Heart left ventricle (tissue), 16 donors: ENCODE measurements around the gene PRH1. TPM values are rescaled to one million over a fixed set of nuclear protein-coding genes. Genes with fewer than 3 reads are reported as not detected.

Source experiments
- ATAC-seq, 4 donors: fragments of 200-7000 bp; cut with Tn5 transposase; one replicate each; pipeline ENCODE4 v1.9.1; 2020 to 2022; ENCODE audit warnings: moderate library complexity in 4 of 4, mild to moderate bottlenecking in 3 of 4, moderate number of reproducible peaks in 1 of 4
- DNase-seq, 5 donors: peaks; one replicate each; pipeline ENCODE4 v3.0.0-alpha.2; 2020
- H3K27ac ChIP-seq, 12 donors: fragments of 200-600 bp; sonication (generic) in 4 of 12; one replicate each; pipeline versions ENCODE4 v1.5.0 to v1.8.0; 2016 to 2022; ENCODE audit warnings: mild to moderate bottlenecking in 2 of 12
- H3K27me3 ChIP-seq, 9 donors: fragments of 200-600 bp; sonication (generic) in 2 of 9; one replicate each; pipeline versions ENCODE4 v1.5.1 to v1.8.0; 2016 to 2022; ENCODE audit warnings: mild to moderate bottlenecking in 3 of 9
- H3K36me3 ChIP-seq, 9 donors: fragments of 200-600 bp; sonication (generic) in 2 of 9; one replicate each; pipeline versions ENCODE4 v1.5.0 to v1.8.0; 2018 to 2022; ENCODE audit warnings: mild to moderate bottlenecking in 2 of 9
- H3K4me1 ChIP-seq, 12 donors: fragments of 200-600 bp; sonication (generic) in 4 of 12; one replicate each; pipeline versions ENCODE4 v1.5.0 to v1.8.0; 2016 to 2022; ENCODE audit warnings: mild to moderate bottlenecking in 3 of 12
- H3K4me3 ChIP-seq, 12 donors: fragments of 200-600 bp; sonication (generic) in 4 of 12; one replicate each; pipeline versions ENCODE4 v1.5.0 to v1.8.0; 2017 to 2022; ENCODE audit warnings: mild to moderate bottlenecking in 9 of 12, moderate library complexity in 4 of 12
- H3K9me3 ChIP-seq, 12 donors: fragments of 200-600 bp; sonication (generic) in 4 of 12; one replicate each; pipeline versions ENCODE4 v1.5.0 to v1.8.0; 2016 to 2022; ENCODE audit warnings: mild to moderate bottlenecking in 1 of 12
- CTCF ChIP-seq, 12 donors: fragments of 200-600 bp; sonication (generic) in 4 of 12; IDR thresholded peaks; one replicate each; pipeline versions ENCODE4 v1.5.0 to v1.8.0; 2018 to 2022; ENCODE audit warnings: antibody characterized with exemption in 12 of 12, mild to moderate bottlenecking in 5 of 12
- POLR2A ChIP-seq, 2 donors: fragments of 450-650 bp; IDR thresholded peaks; one replicate each; pipeline ENCODE4 v1.6.1; 2017; ENCODE audit warnings: antibody characterized with exemption in 2 of 2, mild to moderate bottlenecking in 2 of 2, moderate library complexity in 2 of 2
- WGBS, 4 donors: extraction: QIAGEN DNeasy Blood & Tissue Kit in 2 of 4; methylation state at CpG; one replicate each; pipeline versions ENCODE4 v1.1.5 to v1.1.7; 2013 to 2018; 5-methylcytosine and 5-hydroxymethylcytosine counted together
- intact Hi-C, 10 donors: fragments of 100-400 bp; cut with DNase I; formaldehyde crosslinking; loops; one replicate each; pipeline versions ENCODE4 v1.11.1 to v1.14.2; 2022
- polyA plus RNA-seq, 2 donors: library from polyadenylated mRNA; stranded (reverse); fragments of 200-250 nt; gene quantifications; one replicate each; pipeline ENCODE4 v1.2.3, GENCODE V29; 2013
- total RNA-seq, 9 donors: library from RNA; depleted of rRNA in 2 of 9; stranded (reverse); fragments of >200 nt in 2 of 9; fragmentation: NEBNext Ultra II Directional in 3 of 9; extraction: Animal tissue kit (Norgen Biotek cat#: 25700) in 3 of 9; gene quantifications; one replicate each; pipeline versions ENCODE4 v1.1.0 to v1.2.4, GENCODE V29; 2016 to 2023
- donor health status: ischemic (EF 13 %, LVEDD 7.1; RV severe dilation, severe dysfunction).
- donor health status: healthy with polysubstance abuse.
- donor health status: DM: no; HTN: yes; CAD: no.
- donor health status: DM: no; HTN: no; CAD: no.
- donor health status: ischemic (EF 25% LVEDD 6.9; RV normal size, moderate dysfunction).
- donor health status: ischemic (EF 25% LVEDD 5.7; RV mildly dilated, moderate dysfunction).
- donor health status: healthy.
- donor health status: DM: yes; HTN: yes; CAD: no.
- donor health status: ischemic (EF 35%, LVEDD 5.7; RV mildly dilated, moderate dysfunction).
- donor health status: nonischemic (EF 11% LVEDD 7.7; RV severe dilation, severe dysfunction).
- donor health status: DM: yes; HTN: yes; CAD: no.
- donor health status: PGD.
- donor health status: ischemic (EF 29% LVEDD 5.4; RV normal size, mild dysfunction).
- donor health status: nonischemic (EF 23%, LVEDD 6.1; RV moderate dilation, normal function).

Gene PRH1
- total and polyA plus RNA-seq, 11 donors: 1.7 to 13.5 (median 7.5) TPM

GRCh38 chr12:10849425-10849878 is 34.6 kb downstream of the PRH1 start, which contains the start of gene PRR4:
PRR4 (minus strand) TSS chr12:10849475; CDS start chr12:10849437, 38 bp downstream.
- WGBS, 4 donors: 95 to 98% (median 95%) methylated on average over 4 of the region's 4 CpGs
- H3K36me3 ChIP-seq: peaks cover 0 to 37% (median 5%) of the 10 kb centered on the region in 9 donors
- intact Hi-C loops: no loop called here

GRCh38 chr12:10847744-10848143 is 36.3 kb downstream of the PRH1 start:
- Histone ChIP-seq H3K36me3 (peaks cover 0 to 52% (median 5%) of the 10 kb centered on the region in 9 donors), H3K9me3 (no peaks in the 10 kb centered on the region), H3K4me1 (peaks cover 0 to 8% (median 0%) of the 10 kb centered on the region in 12 donors), H3K4me3 (no peak overlapping the region), H3K27me3 (no peaks in the 10 kb centered on the region), H3K27ac (no peak overlapping the region)
- no peak for DNase-seq
- intact Hi-C loops: no loop called here
- ATAC-seq: no peak
- TF ChIP-seq CTCF (IDR thresholded peaks at IDR 0.05) (no peak), POLR2A (IDR thresholded peaks at IDR 0.05) (no peak)
- WGBS, 4 donors: 29 to 52% (median 37%) methylated on average over 2 of the region's 2 CpGs

More at GRCh38 chr12:10849425-10849878, 34.6 kb downstream of the PRH1 start, which contains the start of gene PRR4:
- no peak within 1 kb of the TSS for H3K27ac ChIP-seq
- peaks cover 0 to 8% (median 0%) of the 10 kb centered on the region in 12 donors for H3K4me1 ChIP-seq
- no peak within 1 kb of the TSS for H3K4me3 ChIP-seq
- TF ChIP-seq POLR2A (IDR thresholded peaks at IDR 0.05) (no peak), CTCF (IDR thresholded peaks at IDR 0.05) (no peak)
- ATAC-seq (no peak), DNase-seq (no peak)
- H3K9me3 ChIP-seq: no peaks in the 10 kb centered on the region
- H3K27me3 ChIP-seq: no peaks in the 10 kb centered on the region

- ATAC-seq (no peak), DNase-seq (no peak)
- Histone ChIP-seq H3K36me3 (peaks cover 0 to 49% (median 5%) of the 10 kb centered on the region in 9 donors), H3K4me1 (no peaks in the 10 kb centered on the region), H3K27me3 (no peaks in the 10 kb centered on the region), H3K4me3 (no peak overlapping the region), H3K27ac (no peak overlapping the region), H3K9me3 (peaks cover 0 to 3% (median 0%) of the 10 kb centered on the region in 12 donors)
- no peak for TF ChIP-seq CTCF (IDR thresholded peaks at IDR 0.05)
- no peak for TF ChIP-seq POLR2A (IDR thresholded peaks at IDR 0.05)
- intact Hi-C loops: no loop called here
- 92 to 99% (median 96%) methylated on average over 2 of the region's 2 CpGs for WGBS, 4 donors
Measured at GRCh38 chr12:10842862-10843261, 41.2 kb downstream of the PRH1 start.

GRCh38 chr12:10838461-10838860 is 45.6 kb downstream of the PRH1 start:
- no peak for DNase-seq
- ATAC-seq: no peak
- TF ChIP-seq POLR2A (IDR thresholded peaks at IDR 0.05) (no peak), CTCF (IDR thresholded peaks at IDR 0.05) (no peak)
- intact Hi-C loops: no loop called here
- Histone ChIP-seq H3K4me1 (no peaks in the 10 kb centered on the region), H3K36me3 (peaks cover 0 to 16% (median 0%) of the 10 kb centered on the region in 9 donors), H3K27ac (no peak overlapping the region), H3K4me3 (no peak overlapping the region), H3K27me3 (no peaks in the 10 kb centered on the region), H3K9me3 (peaks cover 0 to 15% (median 0%) of the 10 kb centered on the region in 12 donors)
- WGBS, 4 donors: 83 to 91% (median 88%) methylated on average over 3 of the region's 3 CpGs

Other genes with a start within 250 kb of the PRH1 start
- gene STYK1, start 210.2 kb downstream of the PRH1 start, total RNA-seq: under 1 TPM in 1 of 9 donors, not detected in 8; 0.21 TPM
- under 1 TPM in 1 of 2 donors, not detected in 1; 0.01 TPM for gene STYK1, start 210.2 kb downstream of the PRH1 start, polyA plus RNA-seq
- 1,000 to 10,000 TPM in 2 of 9 donors, 100 to 1,000 TPM in 7; 399 to 2,225 (median 790) TPM for gene YBX3, start 160.9 kb downstream of the PRH1 start, total RNA-seq
- gene YBX3, start 160.9 kb downstream of the PRH1 start, polyA plus RNA-seq: 1,000 to 10,000 TPM in 1 of 2 donors, 100 to 1,000 TPM in 1; 429 to 1,753 TPM
- not detected for gene TAS2R7, start 81.6 kb downstream of the PRH1 start, total RNA-seq
- gene TAS2R7, start 81.6 kb downstream of the PRH1 start, polyA plus RNA-seq: not detected
- under 1 TPM in 1 of 9 donors, not detected in 8; 0.50 TPM for gene TAS2R8, start 77.0 kb downstream of the PRH1 start, total RNA-seq
- gene TAS2R8, start 77.0 kb downstream of the PRH1 start, polyA plus RNA-seq: not detected
- under 1 TPM in 1 of 9 donors, not detected in 8; 0.27 TPM for gene TAS2R9, start 74.1 kb downstream of the PRH1 start, total RNA-seq
- not detected for gene TAS2R9, start 74.1 kb downstream of the PRH1 start, polyA plus RNA-seq
- gene TAS2R10, start 57.9 kb downstream of the PRH1 start, total RNA-seq: under 1 TPM in 3 of 9 donors, not detected in 6; 0.37 to 0.51 (median 0.41) TPM
- gene TAS2R10, start 57.9 kb downstream of the PRH1 start, polyA plus RNA-seq: not detected
- gene PRR4, start 34.8 kb downstream of the PRH1 start, total RNA-seq: 1 to 10 TPM in 6 of 9 donors, under 1 TPM in 1, not detected in 2; 0.85 to 3.9 (median 1.7) TPM
- gene PRR4, start 34.8 kb downstream of the PRH1 start, polyA plus RNA-seq: 1 to 10 TPM; 2.9 to 5.5 TPM
- 1 to 10 TPM in 1 of 9 donors, under 1 TPM in 8; 0.26 to 1.0 (median 0.46) TPM for gene TAS2R13, start 25.3 kb upstream of the PRH1 start, total RNA-seq
- gene TAS2R13, start 25.3 kb upstream of the PRH1 start, polyA plus RNA-seq: under 1 TPM; 0.07 to 0.30 TPM
- not detected for gene PRH2, start 45.0 kb upstream of the PRH1 start, total RNA-seq
- gene PRH2, start 45.0 kb upstream of the PRH1 start, polyA plus RNA-seq: not detected
- 1 to 10 TPM in 2 of 9 donors, under 1 TPM in 7; 0.35 to 1.2 (median 0.70) TPM for gene TAS2R14, start 55.0 kb upstream of the PRH1 start, total RNA-seq
- gene TAS2R14, start 55.0 kb upstream of the PRH1 start, polyA plus RNA-seq: under 1 TPM; 0.29 to 0.95 TPM
- under 1 TPM in 8 of 9 donors, not detected in 1; 0.27 to 0.93 (median 0.39) TPM for gene TAS2R50, start 102.7 kb upstream of the PRH1 start, total RNA-seq
- under 1 TPM; 0.10 to 0.27 TPM for gene TAS2R50, start 102.7 kb upstream of the PRH1 start, polyA plus RNA-seq
- gene TAS2R20, start 114.0 kb upstream of the PRH1 start, total RNA-seq: 1 to 10 TPM in 2 of 9 donors, under 1 TPM in 6, not detected in 1; 0.36 to 1.1 (median 0.55) TPM
- under 1 TPM; 0.18 to 0.27 TPM for gene TAS2R20, start 114.0 kb upstream of the PRH1 start, polyA plus RNA-seq
- gene TAS2R19, start 138.4 kb upstream of the PRH1 start, total RNA-seq: 1 to 10 TPM in 3 of 9 donors, under 1 TPM in 5, not detected in 1; 0.44 to 2.5 (median 0.86) TPM
- under 1 TPM in 1 of 2 donors, not detected in 1; 0.17 TPM for gene TAS2R19, start 138.4 kb upstream of the PRH1 start, polyA plus RNA-seq
- 1 to 10 TPM in 2 of 9 donors, under 1 TPM in 4, not detected in 3; 0.48 to 1.8 (median 0.66) TPM for gene TAS2R31, start 147.2 kb upstream of the PRH1 start, total RNA-seq
- under 1 TPM in 1 of 2 donors, not detected in 1; 0.50 TPM for gene TAS2R31, start 147.2 kb upstream of the PRH1 start, polyA plus RNA-seq
- 1 to 10 TPM in 2 of 9 donors, under 1 TPM in 3, not detected in 4; 0.37 to 1.6 (median 0.79) TPM for gene TAS2R46, start 178.0 kb upstream of the PRH1 start, total RNA-seq
- gene TAS2R46, start 178.0 kb upstream of the PRH1 start, polyA plus RNA-seq: not detected
- gene TAS2R43, start 208.1 kb upstream of the PRH1 start, total RNA-seq: under 1 TPM in 2 of 9 donors, not detected in 7; 0.37 to 0.88 TPM
- gene TAS2R43, start 208.1 kb upstream of the PRH1 start, polyA plus RNA-seq: not detected